K562 (cell line): ENCODE data around the gene EGLN1. TPM values are rescaled to one million over a fixed set of nuclear protein-coding genes. Genes with fewer than 3 reads are reported as not detected.

Experiments used
- CBX8 ChIP-seq: fragments of 200-600 bp; sonication (generic); IDR thresholded peaks from 2 replicates; pipeline ENCODE4 v1.6.1; 2012; ENCODE audit warnings: borderline replicate concordance, mixed run types, low read depth, mild to moderate bottlenecking, moderate library complexity, mixed read lengths, low read length, control low read depth, inconsistent platforms; ENCODE audit not compliant: poor library complexity, severe bottlenecking; ENCODE audit errors: extremely low read depth
- HIVEP1 ChIP-seq: fragments of 250-450 bp; sonication (Bioruptor Pico); IDR thresholded peaks from 2 replicates; pipeline ENCODE4 v1.4.0; 2020; ENCODE audit warnings: mild to moderate bottlenecking
- MBD1 ChIP-seq: fragments of 250-450 bp; sonication (Bioruptor Pico); IDR thresholded peaks from 2 replicates; pipeline ENCODE4 v1.8.0; 2022; ENCODE audit warnings: inconsistent platforms
- PHF20 ChIP-seq: fragments of 450-650 bp; IDR thresholded peaks from 2 replicates; pipeline ENCODE4 v1.6.1; 2018; ENCODE audit not compliant: partially characterized antibody
- PTBP1 ChIP-seq: fragments of 200-400 bp; formaldehyde crosslinking; IDR thresholded peaks from 2 replicates; pipeline ENCODE4 v1.6.1; 2017; ENCODE audit warnings: low read depth, low read length
- REST ChIP-seq, 2 experiments: fragments of 450-650 bp; formaldehyde crosslinking in 1 of 2; IDR thresholded peaks; 2 replicates each; pipeline versions ENCODE4 v1.4.0 to v1.6.1; 2014 to 2020; ENCODE audit warnings: mild to moderate bottlenecking in 2 of 2, borderline replicate concordance in 1 of 2, low read depth in 1 of 2
- SIN3A ChIP-seq, 2 experiments: fragments of 150-350 bp in 1 of 2; IDR thresholded peaks; 2 replicates each; pipeline ENCODE4 v1.6.1; 2011 to 2016; ENCODE audit warnings: borderline replicate concordance in 2 of 2, low read depth in 2 of 2, low read length in 2 of 2, mild to moderate bottlenecking in 2 of 2, moderate library complexity in 2 of 2; ENCODE audit not compliant: control insufficient read depth in 1 of 2
- SREBF2 ChIP-seq: sonication (generic); formaldehyde crosslinking; IDR thresholded peaks from 2 replicates; pipeline ENCODE4 v1.4.0; 2020; ENCODE audit warnings: mild to moderate bottlenecking, missing genetic modification reagents
- TCF3 ChIP-seq: sonication (generic); formaldehyde crosslinking; IDR thresholded peaks from 2 replicates; pipeline ENCODE4 v1.4.0; 2020; ENCODE audit warnings: mild to moderate bottlenecking, missing genetic modification reagents
- ZBTB33 ChIP-seq: sonication (generic); formaldehyde crosslinking; IDR thresholded peaks from 2 replicates; pipeline ENCODE4 v1.8.1; 2023; ENCODE audit warnings: mild to moderate bottlenecking, missing genetic modification reagents
- ZFP91 ChIP-seq: sonication (generic); formaldehyde crosslinking; IDR thresholded peaks from 2 replicates; pipeline ENCODE4 v1.8.0; 2022; ENCODE audit warnings: mild to moderate bottlenecking, missing genetic modification reagents
- ZNF780A ChIP-seq: fragments of 250-450 bp; sonication (Bioruptor Pico); IDR thresholded peaks from 2 replicates; pipeline ENCODE4 v1.5.0; 2021; ENCODE audit warnings: mild to moderate bottlenecking
- polyA plus RNA-seq, 8 experiments: library from polyadenylated mRNA; depleted of rRNA in 4 of 8; stranded (reverse) in 5 of 8; unstranded in 3 of 8; fragments of >200 nt; fragmentation: Nextera tagmentation in 2 of 8; fragmentation: Illumina TruSeq in 1 of 8; extraction: Ambion mirVana in 2 of 8; extraction: Trizol in 1 of 8; gene quantifications; 2 replicates each; pipeline versions ENCODE4 v1.2.1 to v1.2.3, GENCODE V29; 2011 to 2014; ENCODE audit warnings: inconsistent platforms in 1 of 8, missing spikeins in 1 of 8
- total RNA-seq, 7 experiments: library from RNA; depleted of rRNA in 6 of 7; stranded (reverse); fragments of >200 nt in 6 of 7; fragmentation: Illumina TruSeq in 2 of 7; extraction: Trizol in 2 of 7; gene quantifications; 2 replicates each; pipeline versions ENCODE4 v1.2.1 to v1.2.3, GENCODE V29; 2011 to 2021; ENCODE audit warnings: low replicate concordance in 1 of 7

EGLN1 gene
- total and polyA plus RNA-seq, 9 of the 15 experiments (the other 6 are each of a cell fraction or from before 2014, with no cell fraction given), result 5.2 to 54.3 (median 24.6) TPM

- TF ChIP-seq REST (IDR thresholded peaks at IDR 0.05; ENCODE audit: borderline replicate concordance) (no peak), REST (CRISPR knock-in tag; IDR thresholded peaks at IDR 0.05; ENCODE audit: low read depth) (0 out of 2 replicates have a peak, but pooled peaks have one; percentile 45), TCF3 (no peak), CBX8 (no peak), ZBTB33 (CRISPR knock-in tag) (0 out of 2 replicates have a peak, but pooled peaks have one; percentile 17), SIN3A (IDR thresholded peaks at IDR 0.05; ENCODE audit: borderline replicate concordance in 2 of 2, control insufficient read depth in 1 of 2, low read depth in 2 of 2, low read length in 2 of 2) (peak in 1 of 2 experiments; percentile 33; a peak in 1 of 4 replicates), MBD1 (CRISPR knock-in tag) (no peak), PHF20 (no peak), ZNF780A (CRISPR knock-in tag) (no peak), HIVEP1 (CRISPR knock-in tag) (no peak), SREBF2 (CRISPR knock-in tag) (no peak), ZFP91 (CRISPR knock-in tag) (no peak), PTBP1 (no peak)
Measured at GRCh38 chr1:231421546-231421970, 529 bp downstream of the EGLN1 start (continued).
